ENCODE measurements around the gene ROR2.

Gene ROR2

DNA sequence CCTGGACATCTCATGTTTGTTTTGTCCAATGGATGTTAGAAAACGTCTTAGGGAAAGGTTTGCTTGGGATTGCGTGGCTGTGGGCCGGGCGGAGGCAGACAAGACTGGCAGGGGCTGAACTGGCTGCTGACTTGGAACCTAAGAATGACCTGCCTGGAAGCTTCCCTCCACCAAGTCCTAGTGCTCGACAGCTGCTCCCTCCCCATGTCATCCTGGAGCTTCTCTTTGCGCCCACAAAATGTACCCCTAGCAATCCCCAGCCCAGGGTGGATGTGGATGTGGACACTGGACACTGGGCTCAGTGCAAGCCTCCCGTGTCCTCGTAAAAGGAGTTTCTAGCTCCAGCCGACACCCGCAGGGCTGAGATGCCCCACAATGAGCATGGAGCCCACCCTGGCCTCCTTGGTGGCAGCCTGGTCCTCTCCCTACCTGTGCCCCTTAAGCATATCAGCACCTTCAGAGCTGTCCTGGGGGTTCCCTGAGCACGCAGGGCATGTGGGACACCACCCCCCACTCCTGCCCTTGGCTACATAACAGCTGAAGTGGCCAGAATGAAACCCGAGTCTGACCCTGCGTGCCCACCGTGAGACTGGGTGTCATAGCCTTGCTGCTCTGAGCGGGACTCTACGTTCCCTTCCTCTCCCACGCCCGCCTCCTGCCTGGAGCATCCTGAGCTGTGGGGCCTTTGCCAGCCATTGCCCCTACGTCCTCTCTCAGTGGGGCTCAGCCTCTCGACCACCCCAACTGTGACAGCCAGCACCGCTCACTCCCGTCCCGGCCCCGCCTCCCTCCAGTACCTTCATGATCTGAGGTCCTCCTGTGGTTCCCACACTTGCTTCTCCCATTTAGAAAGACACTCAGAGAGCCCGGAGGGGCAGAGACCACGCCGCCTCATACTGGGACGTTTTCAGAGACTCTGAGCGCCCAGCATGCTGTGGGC, 180.8 kb downstream of the ROR2 start:
- DNase-seq: no peak

DNA sequence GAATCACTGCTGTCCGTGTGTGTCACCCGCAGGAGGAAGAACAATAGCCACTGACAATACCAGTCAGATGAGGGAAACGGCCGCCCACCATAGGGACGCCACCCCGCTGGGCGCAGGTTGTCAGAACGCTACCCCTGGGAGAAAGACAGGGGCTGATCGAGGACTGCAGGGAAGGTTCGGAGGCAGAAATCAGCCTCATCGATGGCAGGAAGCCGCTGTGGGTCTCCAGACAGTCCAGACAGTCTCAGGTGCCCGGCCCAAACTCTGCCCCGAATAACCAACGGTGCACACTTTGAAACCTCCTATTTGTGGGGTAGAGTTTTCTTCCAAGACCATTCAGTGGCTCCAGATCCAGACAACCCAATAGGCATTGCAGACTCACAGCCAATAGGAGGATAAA, 181.5 kb downstream of the ROR2 start:
- no peak for DNase-seq

DNA sequence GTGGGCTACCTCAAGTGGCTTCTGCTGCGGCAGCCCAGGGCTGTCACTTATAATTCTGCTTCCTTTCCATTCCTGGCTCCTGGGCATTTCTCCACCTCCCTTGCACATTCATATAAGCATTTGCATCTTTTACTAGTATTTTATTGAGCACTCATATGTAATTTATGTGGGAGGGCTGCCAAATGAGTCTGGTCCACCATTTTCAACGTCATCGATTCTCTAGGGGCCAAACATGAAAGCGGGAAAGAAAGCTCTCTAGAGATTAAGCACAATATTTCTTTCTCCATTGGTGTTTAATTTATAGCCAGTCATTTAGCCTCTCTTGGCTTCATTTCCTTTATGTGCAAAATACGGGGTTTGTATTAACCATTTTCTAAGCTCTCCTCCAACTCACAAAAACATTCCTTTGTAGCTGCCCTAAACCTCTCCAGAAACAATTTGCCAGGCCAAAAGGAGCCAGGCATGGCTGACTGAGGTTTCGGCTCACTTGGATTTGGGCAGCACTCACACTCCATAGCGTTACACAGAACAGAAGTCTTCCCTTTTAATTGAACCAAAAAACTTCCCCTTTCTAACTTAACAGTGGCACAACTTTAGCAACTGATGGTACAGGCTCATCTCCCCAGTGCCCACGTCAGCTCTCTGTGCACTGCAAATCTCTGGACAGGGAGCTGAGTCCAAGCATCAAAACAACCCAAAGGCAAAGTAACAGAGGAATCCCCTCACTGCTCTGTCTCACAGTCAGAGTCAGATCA, 183.5 kb downstream of the ROR2 start:
- no peak for DNase-seq

DNA sequence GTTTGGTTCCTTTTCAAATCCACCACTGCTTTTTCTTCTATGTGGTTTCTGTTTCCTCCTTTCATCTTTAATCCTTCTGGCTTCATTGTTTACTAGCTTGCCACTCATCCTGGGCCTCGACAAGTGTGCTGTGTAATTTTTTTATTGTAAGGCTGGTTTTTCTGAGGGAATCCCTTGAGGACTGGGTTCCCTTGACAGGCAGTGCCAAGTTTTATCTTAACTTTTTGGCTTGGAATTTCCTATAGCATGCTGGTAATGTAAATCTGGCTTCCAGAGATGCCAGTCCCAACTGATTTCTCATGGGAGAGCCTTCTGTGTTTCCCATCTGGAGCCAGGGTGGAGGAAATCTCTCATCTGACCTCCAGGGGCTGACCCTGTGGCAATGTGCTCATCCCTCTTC, 184.7 kb downstream of the ROR2 start:
- DNase-seq: no peak

DNA sequence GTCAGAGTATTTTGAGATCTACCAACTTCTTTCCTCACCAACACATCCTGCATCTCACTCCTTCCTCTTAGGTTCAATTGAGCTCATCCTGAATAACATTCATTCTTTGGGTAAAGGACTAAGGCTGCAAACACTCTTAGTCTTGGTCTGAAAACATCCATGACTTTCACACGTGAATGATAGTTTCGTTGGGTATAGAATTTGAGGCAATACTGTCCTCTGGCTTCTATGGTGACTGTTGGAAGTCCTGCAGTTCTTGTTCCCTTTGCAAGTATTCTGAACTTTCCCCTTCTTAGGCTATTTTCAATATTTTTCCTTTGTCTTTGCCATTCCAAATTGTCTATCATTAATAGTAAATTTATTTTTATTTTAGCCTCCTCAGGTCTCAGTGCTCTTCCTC, 185.4 kb downstream of the ROR2 start:
- DNase-seq: no peak

DNA sequence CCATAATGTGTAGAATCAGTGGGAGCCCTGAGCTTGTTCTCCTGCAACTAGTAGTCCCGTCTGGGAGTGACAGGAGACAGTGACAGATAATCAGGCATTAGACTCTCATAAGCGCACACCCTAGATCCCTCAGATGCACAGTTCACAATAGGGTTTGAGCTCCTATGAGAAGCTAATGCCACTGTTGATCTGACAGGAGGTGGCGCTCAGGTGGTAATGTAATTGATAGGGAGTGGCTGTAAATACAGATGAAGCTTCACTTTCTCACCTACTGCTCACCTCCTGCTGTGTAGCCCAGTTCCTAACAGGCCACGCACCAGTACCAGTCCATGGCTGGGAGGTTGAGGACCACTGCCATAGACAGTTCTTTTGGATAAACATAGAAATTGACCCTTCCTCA, 188.7 kb downstream of the ROR2 start:
- no peak for DNase-seq

DNA sequence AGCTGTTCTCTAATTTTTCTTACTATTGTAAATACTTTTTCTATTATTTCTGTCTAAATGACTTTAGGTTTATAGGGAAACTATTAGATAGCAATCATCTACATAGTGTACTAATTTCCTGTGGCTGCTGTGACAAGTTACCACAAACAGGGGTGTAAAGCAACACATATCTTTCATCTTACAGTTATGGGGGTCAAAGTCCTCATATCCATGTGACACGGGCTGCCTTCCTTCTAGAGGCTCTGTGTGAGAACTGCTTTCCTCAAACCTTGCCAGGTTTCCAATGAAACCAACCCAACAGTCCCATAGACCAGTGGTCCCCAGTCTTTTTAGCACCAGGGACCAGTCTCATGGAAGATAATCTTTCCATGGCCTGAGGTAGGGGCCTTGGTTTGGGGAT, 189.1 kb downstream of the ROR2 start:
- no peak for DNase-seq

DNA sequence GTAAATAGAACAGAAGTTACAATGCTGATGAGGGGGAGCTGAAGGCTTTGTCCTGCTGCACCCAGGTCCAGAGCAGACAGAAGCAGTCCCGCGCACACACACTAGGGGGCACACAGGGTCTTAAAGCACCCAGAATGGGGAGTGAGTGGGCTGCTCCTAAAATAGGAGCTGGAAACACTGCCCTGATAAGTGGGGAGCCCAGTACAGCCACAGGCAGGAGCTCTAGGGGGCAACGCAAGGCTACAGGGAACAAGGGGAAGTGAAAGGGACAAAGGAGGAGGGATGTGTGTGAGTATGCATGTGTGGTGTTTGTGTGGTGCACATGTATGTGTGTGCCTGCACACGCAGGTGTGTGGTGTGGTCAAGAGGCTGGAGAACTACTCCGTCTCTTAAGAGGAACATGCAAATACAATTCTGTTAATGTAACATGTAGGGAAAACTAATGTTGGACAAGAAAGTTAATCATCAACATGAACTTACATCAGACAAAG, 191.5 kb downstream of the ROR2 start:
- DNase-seq: peak; percentile 3

DNA sequence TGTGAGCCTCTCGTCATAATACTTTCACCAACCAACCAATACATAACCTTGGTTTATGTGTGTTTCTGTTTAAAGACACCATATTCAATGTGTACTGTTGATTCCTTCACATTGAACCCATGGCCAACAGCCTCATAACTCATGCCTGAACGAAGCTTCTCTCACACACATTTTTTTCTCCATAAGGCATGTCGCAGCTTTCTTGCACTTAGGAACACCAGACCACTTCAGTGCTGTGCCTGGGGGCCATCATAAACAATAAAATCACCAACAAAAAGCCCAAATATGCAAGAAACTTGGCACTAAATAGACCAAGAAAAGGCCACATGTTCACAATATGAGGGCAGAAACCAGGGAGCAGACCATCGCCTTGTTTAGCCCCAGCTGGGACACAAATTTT, 192.2 kb downstream of the ROR2 start:
- DNase-seq: no peak

DNA sequence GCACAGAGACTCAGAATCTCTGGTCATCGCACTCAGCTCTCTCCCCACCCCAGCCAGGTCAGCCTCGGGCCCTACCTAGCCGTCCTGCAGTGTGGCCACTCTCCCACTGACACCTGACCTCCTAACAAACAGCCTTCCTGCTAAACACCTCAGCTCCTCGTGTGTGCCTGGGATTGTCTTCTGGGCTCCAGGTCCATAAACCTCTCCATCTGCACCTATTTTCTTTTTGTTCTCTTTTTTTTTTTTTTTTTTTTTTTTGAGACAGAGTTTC, 193.6 kb downstream of the ROR2 start:
- no peak for DNase-seq

DNA sequence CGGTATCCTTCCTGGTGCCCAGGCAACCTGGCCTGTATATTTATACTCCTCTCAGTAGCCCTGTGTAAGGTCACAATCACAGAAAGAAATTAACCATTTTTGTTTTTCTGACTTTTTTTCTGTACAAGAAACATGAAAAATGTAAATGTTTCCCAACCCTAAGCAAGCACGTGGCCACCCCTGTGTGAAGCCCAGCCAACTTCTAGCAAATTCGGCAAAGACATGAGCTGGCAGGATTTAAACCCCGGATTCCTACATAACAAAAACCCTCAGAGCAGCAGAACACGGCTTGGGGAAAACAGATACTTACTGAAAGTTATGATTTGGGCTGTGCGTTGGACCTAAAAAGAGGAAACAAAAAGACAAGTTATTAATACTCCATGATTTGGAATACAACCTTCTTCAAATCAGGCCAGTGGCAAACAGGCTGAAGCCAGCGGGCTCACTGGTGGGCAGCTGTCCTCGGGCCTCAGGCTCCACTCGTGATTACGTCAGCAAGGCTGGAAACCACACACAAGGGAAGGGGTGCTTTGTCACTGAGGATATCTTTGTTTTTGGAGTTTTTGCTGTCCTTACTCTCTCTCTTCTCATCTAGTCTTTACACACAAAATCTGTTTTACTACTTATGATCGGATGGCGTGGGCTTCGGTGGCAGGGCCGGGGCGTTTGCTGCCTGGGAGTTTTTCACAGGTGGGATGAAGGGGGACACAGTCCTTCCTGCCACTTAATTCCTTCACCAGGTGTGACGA, 194.1 kb downstream of the ROR2 start:
- no peak for DNase-seq

DNA sequence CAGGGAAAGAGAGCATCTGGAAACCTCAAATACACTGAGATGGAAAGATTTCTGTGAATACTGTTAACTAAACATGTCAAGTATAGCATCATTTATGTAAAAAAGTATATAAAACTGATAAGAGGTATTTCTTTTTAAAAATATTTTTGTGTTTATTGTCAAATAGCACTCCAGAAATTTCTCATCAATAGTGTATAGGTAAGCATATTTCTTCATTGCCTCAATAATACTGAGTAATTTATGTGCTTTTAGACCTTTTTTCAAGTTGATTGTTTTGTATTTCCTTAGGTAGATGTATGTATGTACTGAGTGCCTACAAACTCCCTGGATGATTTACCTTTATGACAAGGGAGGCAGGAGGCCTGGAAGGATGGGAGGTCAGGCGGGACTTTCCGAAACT, 196.3 kb downstream of the ROR2 start:
- no peak for DNase-seq

DNA sequence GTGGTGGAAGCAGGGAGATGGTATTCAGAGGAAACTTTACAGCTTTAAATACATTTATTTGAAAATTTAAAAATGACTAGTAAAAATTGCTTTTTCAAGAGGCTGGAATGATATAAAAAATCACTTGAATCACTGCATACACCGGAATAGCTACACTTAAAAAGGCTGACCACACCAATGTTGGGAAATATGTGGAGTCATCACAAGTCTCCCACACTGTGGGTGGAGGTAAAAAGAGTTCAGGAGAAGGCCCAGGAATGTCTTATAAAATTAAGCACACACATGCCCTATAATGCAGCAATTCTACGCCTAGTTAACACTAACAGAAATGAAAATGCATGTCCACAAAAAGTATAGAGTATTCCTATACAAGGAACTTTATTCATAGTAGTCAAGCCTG, 198.1 kb downstream of the ROR2 start:
- DNase-seq: no peak

DNA sequence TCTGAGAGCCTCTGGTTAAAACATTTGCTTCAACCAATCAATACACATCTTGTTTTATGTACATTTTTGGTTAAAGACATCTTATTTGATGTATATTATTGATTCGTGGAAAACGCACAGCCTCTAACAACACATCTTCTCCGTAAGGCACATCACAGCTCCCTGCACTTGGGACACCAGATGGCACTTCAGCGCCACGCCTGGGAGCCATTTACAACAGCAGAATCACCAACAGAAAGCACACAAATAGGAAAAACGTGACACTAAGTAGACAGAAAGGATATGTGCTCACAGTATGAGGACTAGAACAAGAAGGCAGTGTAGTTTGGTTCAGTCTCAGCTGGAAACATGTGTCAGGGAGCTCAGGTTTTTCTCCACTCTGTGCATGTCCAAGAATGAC, 199.7 kb downstream of the ROR2 start:
- peak; percentile 1 for DNase-seq

DNA sequence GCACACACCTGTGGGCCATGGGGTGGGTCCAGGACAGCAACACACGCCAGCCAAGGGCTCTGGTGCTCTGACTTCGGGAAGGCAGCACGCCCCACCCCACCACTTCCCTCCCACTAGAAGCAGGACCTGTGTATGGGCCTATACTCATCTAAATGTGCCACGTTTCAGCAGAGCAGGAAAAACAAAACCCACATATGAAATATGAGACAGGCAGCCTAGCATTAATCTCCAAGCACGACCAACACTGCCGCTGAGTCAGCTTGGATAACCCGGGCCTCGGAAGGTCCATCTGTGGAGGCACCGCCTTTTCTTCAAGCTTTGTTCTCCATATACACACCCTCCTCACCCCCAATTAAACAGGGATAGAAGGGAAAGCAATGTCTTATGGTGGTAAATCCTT, 203.1 kb downstream of the ROR2 start:
- no peak for DNase-seq

DNA sequence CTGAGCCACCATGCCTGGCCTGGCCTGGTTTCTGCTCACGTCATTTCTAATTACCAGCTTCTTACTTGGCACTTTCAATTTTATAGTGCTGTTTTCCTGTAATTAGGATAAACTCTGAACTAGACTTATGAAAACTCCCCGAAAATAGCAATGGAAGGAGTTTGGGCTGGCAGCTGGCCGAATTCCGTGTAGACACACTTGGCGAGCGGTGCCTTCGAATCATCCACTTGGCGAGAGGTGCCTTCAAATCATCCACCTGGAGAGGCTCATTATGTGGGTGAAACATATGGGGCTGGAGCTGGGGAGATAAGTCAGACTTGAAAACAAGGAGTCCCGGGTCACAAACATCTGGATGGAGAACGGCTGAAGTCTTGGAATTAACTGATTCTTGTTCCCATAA, 203.7 kb downstream of the ROR2 start:
- DNase-seq: no peak

DNA sequence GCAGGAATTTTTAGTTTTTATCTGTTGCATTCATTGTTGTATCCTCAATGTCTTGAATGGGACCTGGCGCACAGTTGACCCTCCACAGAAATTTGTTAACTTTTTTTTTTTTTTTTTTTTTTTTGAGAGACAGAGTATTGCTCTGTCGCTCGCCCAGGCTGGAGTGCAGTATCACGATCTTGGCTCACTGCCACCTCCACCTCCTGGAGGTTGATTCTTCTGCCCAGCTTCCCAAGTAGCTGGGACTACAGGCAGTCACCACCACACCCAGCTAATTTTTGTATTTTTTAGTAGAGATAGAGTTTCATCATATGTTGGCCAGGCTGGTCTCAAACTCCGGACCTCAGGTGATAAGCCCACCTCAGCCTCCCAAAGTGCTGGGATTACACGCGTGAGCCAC, 205.9 kb downstream of the ROR2 start:
- DNase-seq: no peak

DNA sequence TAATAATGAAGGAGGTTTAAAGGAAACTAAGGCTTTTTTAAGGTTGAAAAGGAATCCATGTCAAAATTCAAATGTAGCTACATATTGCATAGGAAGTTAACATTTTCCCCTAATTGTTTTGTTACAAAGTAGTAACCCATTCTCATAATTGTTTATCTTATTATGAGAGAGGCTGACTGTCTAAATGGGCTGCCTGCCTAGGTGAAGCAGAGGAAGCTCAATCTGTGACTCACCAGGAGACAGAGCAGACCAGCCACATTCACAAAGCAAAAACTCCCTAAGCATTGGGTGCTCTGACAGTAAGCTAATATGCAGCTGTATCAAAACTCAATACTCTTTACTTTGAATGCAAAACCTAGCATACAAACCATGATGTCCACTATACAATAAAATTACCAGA, 208.5 kb downstream of the ROR2 start:
- DNase-seq: no peak

DNA sequence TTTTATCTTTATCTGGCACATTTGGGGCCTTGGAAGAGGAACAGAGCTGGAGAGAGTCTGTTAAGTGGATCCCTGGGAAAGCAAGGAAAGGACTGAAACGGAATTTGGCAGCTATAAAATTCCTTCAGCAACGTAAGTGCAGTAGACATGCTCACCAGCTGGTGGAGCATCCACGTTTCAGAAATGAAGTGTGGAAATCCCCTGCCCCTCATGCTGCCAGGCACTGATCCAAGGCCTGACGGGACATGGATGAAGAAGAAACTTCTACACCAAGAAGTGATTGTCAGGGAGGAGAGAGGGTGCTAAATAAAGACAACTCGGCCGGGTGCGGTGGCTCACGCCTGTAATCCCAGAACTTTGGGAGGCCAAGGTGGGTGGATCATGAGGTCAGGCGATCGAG, 209.3 kb downstream of the ROR2 start:
- no peak for DNase-seq

DNA sequence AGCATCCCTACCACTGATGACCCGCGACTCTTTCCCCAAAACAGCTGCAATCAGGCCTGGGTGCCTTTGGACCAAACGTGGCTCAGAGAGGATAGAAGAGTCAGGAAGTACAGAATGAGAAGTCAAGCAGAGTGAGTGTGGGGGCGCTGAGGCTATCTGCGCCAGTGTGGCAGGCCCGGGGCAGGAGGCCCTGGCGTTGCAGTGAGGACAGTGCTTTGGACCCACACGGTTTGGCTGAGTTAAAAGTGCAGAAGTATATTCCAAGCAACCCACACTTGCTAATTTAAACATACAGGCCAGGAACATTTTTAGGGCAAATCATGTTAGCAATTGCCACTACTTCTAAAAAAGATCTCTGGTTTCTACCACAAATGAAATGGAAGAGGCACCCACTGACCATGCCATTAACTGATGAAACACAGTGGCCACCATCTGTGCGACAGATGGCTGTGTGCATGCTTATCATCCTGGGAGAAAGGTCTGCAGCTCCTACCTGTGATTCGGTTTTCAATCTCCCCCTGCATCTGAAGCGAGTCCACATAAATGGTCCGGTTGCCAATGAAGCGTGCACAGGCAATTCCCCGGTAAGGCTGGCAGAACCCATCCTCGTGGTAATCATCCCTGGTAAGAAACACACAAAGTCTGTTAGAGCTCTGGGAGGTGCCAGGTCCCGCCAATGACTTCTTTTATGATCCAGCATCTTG, 213.0 kb downstream of the ROR2 start:
- no peak for DNase-seq

DNA sequence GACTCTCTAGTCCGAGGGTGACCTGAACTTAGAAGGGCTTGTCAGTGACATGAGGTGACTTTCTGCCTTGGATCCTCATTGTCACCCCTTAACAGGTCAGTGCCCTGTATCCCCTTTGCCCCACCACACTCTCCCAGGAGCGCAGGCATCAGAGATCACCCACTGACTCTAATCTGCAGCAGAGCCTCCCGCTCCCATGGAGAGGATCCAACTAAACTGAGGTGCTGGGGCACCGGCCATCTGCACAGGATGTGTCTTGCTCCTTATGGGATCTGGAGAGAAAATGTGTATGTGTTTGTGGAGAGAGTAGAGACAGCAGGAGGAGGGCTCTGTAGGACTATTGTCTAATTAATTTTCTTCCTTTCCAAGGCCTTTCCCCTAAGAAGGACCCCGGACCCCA, 213.7 kb downstream of the ROR2 start:
- no peak for DNase-seq

DNA sequence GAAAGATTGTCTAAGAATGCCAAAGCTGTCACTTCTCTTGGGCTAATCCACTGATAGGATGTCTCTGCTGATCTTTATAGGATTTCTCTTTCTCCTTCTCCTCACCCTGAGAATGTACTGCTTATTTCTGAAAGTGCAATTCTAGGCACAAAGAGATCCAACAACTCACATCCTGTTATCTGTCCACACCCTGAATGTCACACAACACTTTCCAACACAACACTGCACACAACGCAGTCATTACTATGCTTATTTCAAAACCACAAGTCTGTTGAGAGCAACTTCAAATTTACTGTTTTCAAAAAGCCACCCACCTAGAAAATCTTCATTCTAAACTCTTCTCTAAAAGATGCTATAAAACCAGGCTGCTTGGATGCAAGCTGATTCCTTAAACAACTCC, 215.0 kb downstream of the ROR2 start:
- no peak for DNase-seq

DNA sequence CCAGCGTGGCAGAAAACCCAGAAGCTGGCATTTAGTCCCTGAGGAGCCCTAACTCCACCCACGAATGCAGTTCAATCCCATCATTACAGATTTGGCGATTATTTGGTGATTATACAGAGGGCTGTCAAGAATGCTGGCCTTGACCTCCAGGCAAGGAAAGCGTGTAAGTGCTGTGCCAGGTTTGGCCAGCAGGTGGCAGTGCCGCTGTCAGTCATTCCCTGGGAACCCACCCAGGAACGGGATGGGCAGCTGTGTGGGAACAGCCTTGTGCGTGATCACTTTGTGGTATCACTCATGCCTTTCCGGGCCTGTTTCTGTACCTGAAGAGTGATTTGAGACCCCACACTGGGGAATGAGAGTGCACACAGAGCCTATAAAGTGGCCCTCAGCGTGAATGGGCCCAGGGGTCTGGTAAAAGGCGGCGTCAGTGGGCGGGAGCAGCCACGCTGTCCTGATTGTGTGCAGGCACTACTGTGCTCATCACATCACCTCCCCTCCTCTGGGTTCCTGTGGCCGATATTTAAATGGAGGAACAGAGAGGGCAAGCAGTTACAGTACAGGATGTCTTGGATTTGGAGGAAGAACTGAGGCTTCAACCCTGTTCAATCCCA, 215.6 kb downstream of the ROR2 start:
- peak; percentile 7 for DNase-seq
